Liver (tissue), 3 donors: ENCODE data around the gene PHIP.

Experiments used
- JUND ChIP-seq, 2 donors: IDR thresholded peaks; 2 replicates each; pipeline ENCODE4 v1.6.1; 2016; ENCODE audit warnings: antibody characterized with exemption in 2 of 2
- NR2F2 ChIP-seq: IDR thresholded peaks from 2 replicates; pipeline ENCODE4 v1.6.1; 2016; ENCODE audit warnings: antibody characterized with exemption
- RAD21 ChIP-seq, 2 donors: IDR thresholded peaks; 2 replicates each; pipeline ENCODE4 v1.6.1; 2016; ENCODE audit warnings: antibody characterized with exemption in 2 of 2, mild to moderate bottlenecking in 2 of 2
- SP1 ChIP-seq: IDR thresholded peaks from 2 replicates; pipeline ENCODE4 v1.6.1; 2018; ENCODE audit warnings: antibody characterized with exemption, mild to moderate bottlenecking
- TAF1 ChIP-seq: conservative IDR thresholded peaks from 2 replicates; pipeline ENCODE4 v1.6.1; 2016; ENCODE audit warnings: antibody characterized with exemption, mild to moderate bottlenecking
- YY1 ChIP-seq: IDR thresholded peaks from 2 replicates; pipeline ENCODE4 v1.6.1; 2016; ENCODE audit warnings: antibody characterized with exemption, mild to moderate bottlenecking
- TF ChIP-seq, protein P1 (sequence below): fragments of 150-350 bp; IDR thresholded peaks from 2 replicates; pipeline ENCODE4 v1.5.1; 2017; ENCODE audit warnings: improper control_type of control experiment, low read depth, low read length; ENCODE audit not compliant: missing input control
- TF ChIP-seq, protein P2 (sequence below): IDR thresholded peaks from 2 replicates; pipeline ENCODE4 v1.6.1; 2016; ENCODE audit warnings: antibody characterized with exemption
- TF ChIP-seq, protein P3 (sequence below): IDR thresholded peaks from 2 replicates; pipeline ENCODE4 v1.6.1; 2016; ENCODE audit warnings: antibody characterized with exemption, mild to moderate bottlenecking
- donor health status: healthy.
- donor health status: healthy.

DNA sequence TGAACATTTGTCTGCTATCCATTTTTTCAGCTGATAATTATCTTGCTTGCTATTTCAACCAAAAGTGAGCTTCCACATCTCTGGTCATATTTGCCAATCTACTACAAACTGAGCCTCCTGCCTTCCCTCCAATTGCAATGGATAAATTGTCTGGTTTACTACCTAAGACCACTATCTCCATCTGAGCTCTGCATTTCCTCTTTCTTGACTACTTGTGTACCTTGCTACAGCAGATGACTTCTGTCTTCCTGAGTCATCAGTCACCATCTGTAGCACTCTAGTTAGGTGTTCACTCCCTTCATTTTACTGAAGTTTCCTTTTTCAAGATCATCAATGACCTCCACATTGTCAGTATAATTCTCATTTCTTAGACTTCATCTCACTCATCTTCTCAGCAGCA, 33.5 kb upstream of the PHIP start:
- TF ChIP-seq, protein P1, sequence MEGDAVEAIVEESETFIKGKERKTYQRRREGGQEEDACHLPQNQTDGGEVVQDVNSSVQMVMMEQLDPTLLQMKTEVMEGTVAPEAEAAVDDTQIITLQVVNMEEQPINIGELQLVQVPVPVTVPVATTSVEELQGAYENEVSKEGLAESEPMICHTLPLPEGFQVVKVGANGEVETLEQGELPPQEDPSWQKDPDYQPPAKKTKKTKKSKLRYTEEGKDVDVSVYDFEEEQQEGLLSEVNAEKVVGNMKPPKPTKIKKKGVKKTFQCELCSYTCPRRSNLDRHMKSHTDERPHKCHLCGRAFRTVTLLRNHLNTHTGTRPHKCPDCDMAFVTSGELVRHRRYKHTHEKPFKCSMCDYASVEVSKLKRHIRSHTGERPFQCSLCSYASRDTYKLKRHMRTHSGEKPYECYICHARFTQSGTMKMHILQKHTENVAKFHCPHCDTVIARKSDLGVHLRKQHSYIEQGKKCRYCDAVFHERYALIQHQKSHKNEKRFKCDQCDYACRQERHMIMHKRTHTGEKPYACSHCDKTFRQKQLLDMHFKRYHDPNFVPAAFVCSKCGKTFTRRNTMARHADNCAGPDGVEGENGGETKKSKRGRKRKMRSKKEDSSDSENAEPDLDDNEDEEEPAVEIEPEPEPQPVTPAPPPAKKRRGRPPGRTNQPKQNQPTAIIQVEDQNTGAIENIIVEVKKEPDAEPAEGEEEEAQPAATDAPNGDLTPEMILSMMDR, result no peak
- TF ChIP-seq TAF1 (no peak), YY1 (no peak), RAD21 (IDR thresholded peaks at IDR 0.05) (no peak), JUND (IDR thresholded peaks at IDR 0.05) (no peak), NR2F2 (no peak), SP1 (no peak)
- TF ChIP-seq, protein P2, sequence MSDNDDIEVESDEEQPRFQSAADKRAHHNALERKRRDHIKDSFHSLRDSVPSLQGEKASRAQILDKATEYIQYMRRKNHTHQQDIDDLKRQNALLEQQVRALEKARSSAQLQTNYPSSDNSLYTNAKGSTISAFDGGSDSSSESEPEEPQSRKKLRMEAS, result no peak
- TF ChIP-seq, protein P3, sequence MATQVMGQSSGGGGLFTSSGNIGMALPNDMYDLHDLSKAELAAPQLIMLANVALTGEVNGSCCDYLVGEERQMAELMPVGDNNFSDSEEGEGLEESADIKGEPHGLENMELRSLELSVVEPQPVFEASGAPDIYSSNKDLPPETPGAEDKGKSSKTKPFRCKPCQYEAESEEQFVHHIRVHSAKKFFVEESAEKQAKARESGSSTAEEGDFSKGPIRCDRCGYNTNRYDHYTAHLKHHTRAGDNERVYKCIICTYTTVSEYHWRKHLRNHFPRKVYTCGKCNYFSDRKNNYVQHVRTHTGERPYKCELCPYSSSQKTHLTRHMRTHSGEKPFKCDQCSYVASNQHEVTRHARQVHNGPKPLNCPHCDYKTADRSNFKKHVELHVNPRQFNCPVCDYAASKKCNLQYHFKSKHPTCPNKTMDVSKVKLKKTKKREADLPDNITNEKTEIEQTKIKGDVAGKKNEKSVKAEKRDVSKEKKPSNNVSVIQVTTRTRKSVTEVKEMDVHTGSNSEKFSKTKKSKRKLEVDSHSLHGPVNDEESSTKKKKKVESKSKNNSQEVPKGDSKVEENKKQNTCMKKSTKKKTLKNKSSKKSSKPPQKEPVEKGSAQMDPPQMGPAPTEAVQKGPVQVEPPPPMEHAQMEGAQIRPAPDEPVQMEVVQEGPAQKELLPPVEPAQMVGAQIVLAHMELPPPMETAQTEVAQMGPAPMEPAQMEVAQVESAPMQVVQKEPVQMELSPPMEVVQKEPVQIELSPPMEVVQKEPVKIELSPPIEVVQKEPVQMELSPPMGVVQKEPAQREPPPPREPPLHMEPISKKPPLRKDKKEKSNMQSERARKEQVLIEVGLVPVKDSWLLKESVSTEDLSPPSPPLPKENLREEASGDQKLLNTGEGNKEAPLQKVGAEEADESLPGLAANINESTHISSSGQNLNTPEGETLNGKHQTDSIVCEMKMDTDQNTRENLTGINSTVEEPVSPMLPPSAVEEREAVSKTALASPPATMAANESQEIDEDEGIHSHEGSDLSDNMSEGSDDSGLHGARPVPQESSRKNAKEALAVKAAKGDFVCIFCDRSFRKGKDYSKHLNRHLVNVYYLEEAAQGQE, result no peak
